Measurements from ENCODE around the gene PNMA8C.

PNMA8C gene

DNA sequence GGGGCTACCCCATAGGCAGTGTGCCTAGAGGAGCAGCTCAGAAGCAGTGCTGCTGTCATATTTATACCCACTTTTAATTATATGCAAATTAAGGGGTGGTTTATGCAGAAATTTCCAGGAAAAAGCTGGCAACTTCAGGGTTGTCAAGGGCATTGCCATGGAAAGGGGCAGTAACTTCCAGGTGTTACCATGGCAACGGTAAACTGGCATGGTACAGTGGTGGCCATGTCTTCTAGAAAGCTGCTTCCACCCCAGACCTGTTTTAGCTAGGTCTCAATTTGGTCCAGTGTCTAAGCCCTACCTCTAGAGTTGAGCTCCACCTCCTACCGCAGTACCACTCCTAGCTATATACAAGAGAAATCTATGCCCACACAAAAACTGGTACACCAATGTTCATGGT lies 31.3 kb upstream of the PNMA8C start:
- H3K4me3 ChIP-seq (ENCODE audit: control insufficient read depth, low read depth, low read length) = no peak overlapping the region
- DNase-seq (ENCODE audit: low read depth) = no peak
- TF ChIP-seq, protein P1, sequence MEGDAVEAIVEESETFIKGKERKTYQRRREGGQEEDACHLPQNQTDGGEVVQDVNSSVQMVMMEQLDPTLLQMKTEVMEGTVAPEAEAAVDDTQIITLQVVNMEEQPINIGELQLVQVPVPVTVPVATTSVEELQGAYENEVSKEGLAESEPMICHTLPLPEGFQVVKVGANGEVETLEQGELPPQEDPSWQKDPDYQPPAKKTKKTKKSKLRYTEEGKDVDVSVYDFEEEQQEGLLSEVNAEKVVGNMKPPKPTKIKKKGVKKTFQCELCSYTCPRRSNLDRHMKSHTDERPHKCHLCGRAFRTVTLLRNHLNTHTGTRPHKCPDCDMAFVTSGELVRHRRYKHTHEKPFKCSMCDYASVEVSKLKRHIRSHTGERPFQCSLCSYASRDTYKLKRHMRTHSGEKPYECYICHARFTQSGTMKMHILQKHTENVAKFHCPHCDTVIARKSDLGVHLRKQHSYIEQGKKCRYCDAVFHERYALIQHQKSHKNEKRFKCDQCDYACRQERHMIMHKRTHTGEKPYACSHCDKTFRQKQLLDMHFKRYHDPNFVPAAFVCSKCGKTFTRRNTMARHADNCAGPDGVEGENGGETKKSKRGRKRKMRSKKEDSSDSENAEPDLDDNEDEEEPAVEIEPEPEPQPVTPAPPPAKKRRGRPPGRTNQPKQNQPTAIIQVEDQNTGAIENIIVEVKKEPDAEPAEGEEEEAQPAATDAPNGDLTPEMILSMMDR (IDR thresholded peaks at IDR 0.05; ENCODE audit: control insufficient read depth, insufficient read depth, low read depth, low read length, missing control alignments) = no peak

DNA sequence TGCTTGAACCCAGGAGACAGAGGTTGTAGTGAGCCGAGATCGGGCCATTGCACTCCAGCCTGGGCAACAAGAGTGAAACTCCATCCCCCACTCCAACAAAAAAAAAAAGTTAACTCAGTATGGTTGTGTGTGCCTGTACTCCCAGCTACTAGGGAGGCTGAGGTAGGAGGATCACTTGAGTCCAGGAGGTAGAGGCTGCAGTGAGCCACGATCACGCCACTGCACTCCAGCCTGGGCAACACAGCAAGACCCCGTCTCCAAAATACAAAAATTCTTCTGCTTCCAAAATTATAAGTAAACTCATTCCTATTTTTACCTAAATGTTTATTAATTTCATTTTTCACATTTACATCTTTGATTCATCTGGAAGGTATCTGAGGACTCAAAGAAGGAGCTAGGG lies 28.2 kb upstream of the PNMA8C start:
- DNase-seq (ENCODE audit: low read depth) = no peak
- TF ChIP-seq, protein P1 (IDR thresholded peaks at IDR 0.05; ENCODE audit: control insufficient read depth, insufficient read depth, low read depth, low read length, missing control alignments) = no peak

DNA sequence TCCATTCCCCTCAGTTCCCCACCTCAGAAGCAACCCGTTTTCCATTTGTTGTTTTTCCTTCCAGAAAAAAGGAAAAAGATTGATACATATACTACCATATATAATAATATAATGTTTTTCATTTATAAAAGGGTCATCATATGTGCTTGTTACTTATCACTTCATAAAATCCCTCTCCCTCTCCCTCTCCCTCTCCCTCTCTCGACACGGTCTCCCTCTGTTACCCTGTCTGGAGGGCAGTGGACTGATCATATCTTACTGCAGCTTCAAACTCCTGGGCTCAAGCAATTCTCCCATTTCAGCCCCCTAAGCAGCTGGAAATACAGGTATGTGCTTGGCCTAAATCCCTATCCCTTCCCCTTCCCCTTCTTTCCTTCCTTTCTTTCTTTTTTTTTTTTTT lies 25.5 kb upstream of the PNMA8C start:
- DNase-seq (ENCODE audit: low read depth) = no peak
- TF ChIP-seq, protein P1 (IDR thresholded peaks at IDR 0.05; ENCODE audit: control insufficient read depth, insufficient read depth, low read depth, low read length, missing control alignments) = no peak
- no peak overlapping the region for H3K4me3 ChIP-seq (ENCODE audit: control insufficient read depth, low read depth, low read length)

More for the DNA sequence above, 28.2 kb upstream of the PNMA8C start:
- H3K4me3 ChIP-seq (ENCODE audit: control insufficient read depth, low read depth, low read length) = no peak overlapping the region

DNA sequence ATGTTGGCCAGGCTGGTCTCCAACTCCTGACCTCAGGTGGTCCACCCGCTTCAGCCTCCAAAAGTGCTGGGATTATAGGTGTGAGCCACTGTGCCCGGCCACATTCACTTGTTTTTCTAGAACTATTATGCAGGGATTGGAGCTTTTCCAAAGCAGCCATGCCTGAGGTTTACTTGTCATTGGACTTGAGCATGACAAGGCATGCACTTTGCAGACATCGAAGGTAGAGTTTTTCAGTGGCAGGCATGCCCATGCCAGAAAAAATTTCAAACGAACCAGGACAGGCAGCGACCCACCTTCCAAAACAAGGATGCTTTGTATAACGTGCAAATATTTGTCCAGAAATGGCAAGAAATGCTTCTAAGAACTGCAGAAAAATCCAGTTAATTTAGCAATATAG lies 24.9 kb upstream of the PNMA8C start:
- DNase-seq (ENCODE audit: low read depth) = no peak
- TF ChIP-seq, protein P1 (IDR thresholded peaks at IDR 0.05; ENCODE audit: control insufficient read depth, insufficient read depth, low read depth, low read length, missing control alignments) = no peak
- no peak overlapping the region for H3K4me3 ChIP-seq (ENCODE audit: control insufficient read depth, low read depth, low read length)

DNA sequence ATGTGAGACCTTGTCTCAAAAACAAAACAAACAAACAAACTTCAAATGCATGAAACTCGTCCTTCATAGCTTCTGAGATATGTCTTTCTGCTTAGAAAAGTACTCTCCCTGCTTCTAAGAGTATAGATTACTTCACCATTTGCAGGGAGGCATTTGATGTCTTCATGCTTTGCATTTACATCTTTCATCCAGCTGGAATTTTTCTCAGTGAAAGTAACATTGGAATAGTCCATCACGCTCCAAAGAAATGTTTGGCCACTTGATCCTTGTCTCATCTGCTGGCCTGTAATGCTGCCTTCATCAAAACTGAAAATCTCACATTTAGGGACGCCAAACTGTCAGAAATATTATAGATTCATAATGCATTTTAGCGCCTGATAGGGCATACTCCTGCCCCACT lies 23.4 kb upstream of the PNMA8C start:
- TF ChIP-seq, protein P1 (IDR thresholded peaks at IDR 0.05; ENCODE audit: control insufficient read depth, insufficient read depth, low read depth, low read length, missing control alignments) = no peak
- no peak for DNase-seq (ENCODE audit: low read depth)
- H3K4me3 ChIP-seq (ENCODE audit: control insufficient read depth, low read depth, low read length) = no peak overlapping the region

DNA sequence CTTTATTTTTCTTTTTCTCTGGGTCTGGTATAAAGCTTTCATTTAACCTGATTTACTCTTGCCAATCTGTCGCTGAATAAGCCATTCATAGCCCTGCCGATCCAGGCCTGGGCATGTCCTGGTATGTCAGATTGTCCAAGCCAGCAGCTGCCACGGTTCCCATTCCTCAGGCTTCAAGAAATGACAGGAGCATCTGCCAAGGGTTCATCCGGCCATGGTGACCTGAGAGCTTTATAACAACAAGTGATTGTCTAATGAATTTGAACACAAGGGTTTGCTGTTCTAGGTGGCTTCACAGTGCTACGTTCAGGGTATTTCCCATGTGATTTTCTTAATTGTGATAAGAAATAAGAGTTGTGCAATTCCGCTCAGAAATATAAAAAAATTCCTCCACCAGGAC lies 22.6 kb upstream of the PNMA8C start:
- TF ChIP-seq, protein P1 (IDR thresholded peaks at IDR 0.05; ENCODE audit: control insufficient read depth, insufficient read depth, low read depth, low read length, missing control alignments) = no peak
- no peak for DNase-seq (ENCODE audit: low read depth)
- H3K4me3 ChIP-seq (ENCODE audit: control insufficient read depth, low read depth, low read length) = no peak overlapping the region

DNA sequence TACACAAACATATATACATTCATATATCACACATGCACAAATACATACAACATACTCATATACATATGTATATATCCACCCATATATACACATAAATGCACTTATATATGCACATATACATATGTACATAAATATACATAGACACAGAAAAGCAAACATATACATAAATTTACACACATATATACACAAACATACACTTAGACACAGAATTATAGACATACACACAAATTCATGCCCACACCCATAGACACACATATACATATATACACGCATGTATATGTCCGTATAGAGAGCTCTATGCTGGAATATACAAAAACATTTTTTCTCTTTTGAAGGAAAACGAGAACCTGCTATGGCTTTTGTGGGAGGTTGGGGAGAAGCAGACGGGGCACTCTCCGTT lies 22.0 kb upstream of the PNMA8C start:
- TF ChIP-seq, protein P1 (IDR thresholded peaks at IDR 0.05; ENCODE audit: control insufficient read depth, insufficient read depth, low read depth, low read length, missing control alignments) = no peak
- DNase-seq (ENCODE audit: low read depth) = no peak
- H3K4me3 ChIP-seq (ENCODE audit: control insufficient read depth, low read depth, low read length) = no peak overlapping the region
